Fibroblast of skin of right quadriceps (primary cell): ENCODE data around the gene NT5E.

ENCODE experiments used
- DNase-seq: peaks from one replicate; pipeline ENCODE4 v3.0.0-alpha.2; 2013

NT5E gene

GRCh38 chr6:85460921-85461797 is 11.3 kb downstream of the NT5E start:
- peak; percentile 58 for DNase-seq

- no peak for DNase-seq
Observed at GRCh38 chr6:85461798-85462170, 11.9 kb downstream of the NT5E start.

- DNase-seq: no peak
Observed at GRCh38 chr6:85462673-85463072, 12.8 kb downstream of the NT5E start.

- DNase-seq: no peak
Observed at GRCh38 chr6:85463621-85464259, 13.9 kb downstream of the NT5E start.

DNA sequence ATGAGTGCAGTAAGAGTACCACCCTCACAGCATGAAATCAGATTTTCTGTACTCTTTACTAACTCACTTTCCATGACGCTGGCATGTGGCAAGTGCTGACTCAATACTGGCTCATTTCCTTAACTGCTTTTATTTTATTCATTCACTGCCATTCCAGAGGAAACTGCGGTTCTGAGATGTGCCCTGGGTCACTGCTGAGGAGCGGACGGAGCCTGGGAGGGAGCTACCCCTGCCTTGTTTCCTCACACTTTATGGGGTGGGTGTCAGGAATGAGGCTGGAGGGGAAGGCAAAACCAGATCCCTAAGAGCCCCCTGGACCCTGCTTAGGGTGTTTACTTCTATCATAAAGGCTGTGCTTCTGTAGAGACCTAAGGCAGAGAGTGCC is 14.4 kb downstream of the NT5E start:
- peak; percentile 98 for DNase-seq

DNA sequence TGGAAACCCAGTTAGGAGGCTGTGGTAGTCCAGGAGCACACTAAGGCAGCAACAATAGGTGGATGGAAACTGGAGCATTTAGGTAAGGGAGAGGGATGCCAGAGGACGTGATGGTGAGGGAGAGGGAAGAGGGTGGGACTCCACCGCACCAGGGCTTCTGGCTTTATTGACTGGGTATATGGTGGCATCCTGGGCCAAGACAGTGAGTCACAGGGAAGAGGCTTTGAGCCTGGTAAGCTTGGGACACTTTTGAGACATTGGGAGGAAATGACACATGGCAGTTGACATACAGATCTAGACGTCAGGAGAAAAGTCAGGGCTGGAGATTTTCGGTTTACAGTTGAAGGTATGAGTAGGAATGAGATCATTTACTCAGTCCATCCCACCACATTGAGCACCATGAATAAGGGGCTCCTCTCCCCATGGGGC is 14.9 kb downstream of the NT5E start:
- DNase-seq: peak; percentile 94

DNA sequence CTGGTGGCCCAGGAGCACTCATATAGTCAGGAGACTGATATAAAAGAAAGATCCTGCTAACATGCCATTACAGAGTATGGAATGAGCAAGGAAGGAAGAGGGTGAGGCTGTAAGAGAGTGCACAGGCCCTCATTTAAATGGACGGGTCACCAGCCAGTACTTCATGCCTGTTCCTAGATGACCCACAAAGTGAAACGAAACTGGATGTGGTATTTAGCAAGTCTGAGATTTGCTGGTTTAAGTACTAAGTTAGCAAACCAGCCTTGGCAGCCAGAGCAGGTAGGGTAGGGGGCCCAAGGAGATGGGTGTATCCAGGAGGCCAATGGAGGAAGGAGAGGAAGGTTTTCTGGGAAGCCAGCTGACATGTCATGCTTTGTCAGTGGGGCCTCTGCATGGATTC is 15.9 kb downstream of the NT5E start:
- no peak for DNase-seq

DNA sequence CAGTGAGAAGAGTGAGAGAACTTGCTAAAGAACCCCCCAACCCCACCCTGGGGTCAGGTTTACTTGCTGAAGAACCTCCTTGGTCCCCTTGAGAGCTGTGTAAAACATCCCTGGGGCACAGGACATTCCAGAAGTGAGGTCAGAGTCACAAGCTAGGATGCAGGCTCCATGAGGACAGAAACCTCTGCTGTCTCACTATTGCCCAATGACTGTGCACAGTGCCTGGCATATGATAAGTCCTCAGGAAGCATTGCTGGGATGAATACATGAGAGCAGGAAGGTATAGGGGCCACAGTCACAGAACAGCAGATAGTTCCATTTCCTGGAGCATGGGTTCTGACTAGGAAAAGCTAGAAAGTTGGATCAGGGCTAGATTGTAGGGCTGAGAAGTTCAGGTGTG is 18.4 kb downstream of the NT5E start:
- DNase-seq: no peak

DNA sequence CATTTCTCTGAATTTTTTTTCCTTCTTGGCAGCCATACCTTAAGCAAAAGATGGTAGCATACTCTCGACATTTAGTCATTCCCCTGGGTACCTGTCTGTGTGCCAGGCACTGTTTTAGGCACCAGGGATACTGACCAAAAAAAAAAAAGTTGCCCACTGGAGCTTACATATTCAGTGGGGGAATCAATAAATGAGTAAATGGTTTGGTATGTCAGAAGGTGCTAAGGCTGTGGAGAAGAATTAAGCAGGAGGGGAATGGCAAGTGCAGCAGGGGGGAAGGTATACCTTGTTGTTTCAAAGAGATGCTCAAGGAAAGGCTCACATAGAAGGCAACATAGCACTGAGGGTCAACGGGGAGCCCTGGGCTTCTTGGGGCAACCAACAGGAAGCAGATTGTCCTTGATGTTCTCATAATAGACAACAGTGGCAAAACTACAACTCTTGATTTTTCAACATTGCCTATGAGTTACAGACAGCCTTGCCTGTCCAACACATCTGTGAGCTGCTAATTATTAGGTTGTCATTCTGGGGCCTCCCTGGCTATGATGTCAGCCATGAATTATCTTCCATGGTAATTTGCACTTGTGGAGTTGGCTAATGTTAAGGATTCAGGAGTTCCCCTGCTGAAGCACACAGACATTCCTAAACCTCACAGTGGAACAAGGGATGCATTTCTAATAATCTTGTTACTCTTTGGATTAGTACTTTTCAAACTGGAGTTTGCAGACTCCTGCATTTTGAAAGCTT is 19.6 kb downstream of the NT5E start:
- DNase-seq: peak; percentile 40

DNA sequence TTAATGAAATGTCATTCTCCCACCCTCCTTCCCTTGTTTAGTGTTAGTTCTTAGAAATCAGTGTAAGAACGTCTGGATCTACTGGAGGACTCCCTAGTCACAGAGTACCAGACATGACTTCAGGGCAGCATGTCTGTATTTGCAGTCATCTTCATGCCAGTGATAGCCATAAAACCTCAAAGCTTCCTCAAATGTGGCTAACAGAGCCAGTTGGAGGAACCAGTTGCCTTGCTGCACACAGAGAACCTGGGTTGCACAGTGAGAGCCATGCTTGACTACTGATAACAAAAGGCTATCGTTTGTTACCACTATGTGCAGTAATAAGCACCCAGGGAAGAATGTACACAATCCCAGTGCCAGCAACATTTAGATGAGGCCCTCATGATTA is 20.1 kb downstream of the NT5E start:
- no peak for DNase-seq

GRCh38 chr6:85472744-85473143 is 22.9 kb downstream of the NT5E start:
- DNase-seq: peak; percentile 70

- no peak for DNase-seq
Observed at GRCh38 chr6:85473748-85474147, 23.9 kb downstream of the NT5E start.

DNA sequence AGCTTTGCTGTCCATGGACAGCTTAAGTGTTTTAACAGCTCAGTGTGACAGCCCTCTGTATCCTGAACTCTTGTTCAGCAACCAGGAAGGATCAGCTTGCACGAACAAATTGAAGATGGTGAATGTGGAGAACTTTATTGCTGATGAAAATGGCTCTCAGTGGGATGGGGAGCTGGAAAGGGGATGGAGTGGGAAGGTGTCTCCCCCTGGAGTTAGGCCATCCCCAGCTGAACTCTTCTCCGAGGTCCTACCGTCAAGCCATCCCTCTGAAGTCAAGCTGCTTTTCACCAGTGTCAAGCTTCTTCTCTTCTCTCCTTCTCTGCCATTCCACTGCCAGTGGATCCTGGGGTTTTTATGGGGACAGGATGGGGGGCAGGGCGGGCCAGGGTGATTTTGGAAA is 26.6 kb downstream of the NT5E start:
- no peak for DNase-seq

DNA sequence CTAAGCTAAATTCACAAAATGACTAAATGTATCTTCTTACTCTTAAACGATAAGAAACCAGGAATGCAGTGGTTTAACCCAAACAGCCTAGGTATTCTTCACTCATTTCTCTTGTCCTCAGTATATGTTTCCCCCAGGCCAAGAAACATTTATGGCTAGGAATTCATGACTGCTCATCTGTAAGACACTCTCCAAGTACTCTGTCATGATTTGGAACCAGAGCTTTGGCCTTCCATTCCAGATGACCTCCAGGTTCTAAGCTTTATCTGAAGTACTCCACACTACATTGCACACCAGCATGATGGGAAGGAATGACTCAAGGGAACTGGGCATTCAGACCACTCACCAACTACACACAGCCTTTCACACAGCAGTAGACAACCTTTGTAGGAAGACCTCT is 29.3 kb downstream of the NT5E start:
- no peak for DNase-seq

- DNase-seq: peak; percentile 38
Observed at GRCh38 chr6:85482206-85482904, 32.5 kb downstream of the NT5E start.

DNA sequence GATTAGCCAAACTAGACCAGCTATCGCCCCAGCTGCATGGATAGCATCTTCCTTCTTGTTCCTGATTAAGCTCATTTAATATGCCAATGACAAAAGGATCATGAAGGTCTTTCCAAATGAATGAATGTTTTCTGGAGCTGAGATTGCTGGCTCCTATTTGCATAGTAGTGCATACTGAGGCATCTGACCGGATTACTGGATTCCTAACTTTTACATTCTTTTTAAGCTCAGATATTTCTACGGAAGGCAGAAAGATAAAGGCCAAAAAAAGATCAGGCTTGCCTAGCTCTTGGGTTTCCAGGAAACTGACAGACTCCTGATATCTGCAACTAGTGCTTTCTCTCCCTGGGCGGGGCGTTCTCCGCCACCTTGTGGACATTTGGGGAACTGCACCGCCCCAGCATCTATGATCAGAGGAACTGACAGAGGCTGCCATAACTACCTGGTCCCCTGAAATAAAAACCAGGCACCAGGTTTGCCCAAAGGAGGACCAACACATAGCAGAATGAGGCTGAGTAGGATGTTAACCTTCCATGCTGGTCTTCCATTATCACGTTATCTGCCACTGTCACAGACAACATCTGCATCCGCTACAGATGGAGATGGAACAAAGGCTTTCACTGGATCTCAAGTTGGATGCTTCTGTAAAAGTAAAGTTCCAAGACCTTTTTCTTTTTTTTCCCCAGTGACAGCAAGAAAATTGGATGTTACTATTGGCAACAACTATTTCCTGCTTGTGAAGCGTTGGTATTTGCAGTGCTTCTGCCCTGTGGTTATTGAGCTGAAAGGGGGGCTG is 33.2 kb downstream of the NT5E start:
- DNase-seq: peak; percentile 73

- no peak for DNase-seq
Observed at GRCh38 chr6:85483846-85484245, 34.0 kb downstream of the NT5E start.

DNA sequence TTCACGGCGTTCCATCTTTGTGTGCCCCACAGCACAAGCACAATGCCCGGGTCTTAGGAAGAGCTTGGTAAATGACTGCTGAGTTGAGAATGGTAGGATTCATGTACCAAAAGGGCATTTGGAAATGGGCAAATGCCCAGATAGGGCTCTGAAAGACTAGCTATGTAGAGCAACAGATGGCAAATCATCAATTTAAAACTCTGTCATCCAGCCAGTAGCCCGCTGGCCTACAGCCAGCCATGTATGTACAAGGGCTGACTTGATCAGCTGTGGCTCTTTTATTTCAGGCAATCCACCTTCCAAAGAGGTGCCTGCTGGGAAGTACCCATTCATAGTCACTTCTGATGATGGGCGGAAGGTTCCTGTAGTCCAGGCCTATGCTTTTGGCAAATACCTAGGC is 35.1 kb downstream of the NT5E start:
- DNase-seq: no peak

- no peak for DNase-seq
Observed at GRCh38 chr6:85490516-85491248, 40.8 kb downstream of the NT5E start.

DNA sequence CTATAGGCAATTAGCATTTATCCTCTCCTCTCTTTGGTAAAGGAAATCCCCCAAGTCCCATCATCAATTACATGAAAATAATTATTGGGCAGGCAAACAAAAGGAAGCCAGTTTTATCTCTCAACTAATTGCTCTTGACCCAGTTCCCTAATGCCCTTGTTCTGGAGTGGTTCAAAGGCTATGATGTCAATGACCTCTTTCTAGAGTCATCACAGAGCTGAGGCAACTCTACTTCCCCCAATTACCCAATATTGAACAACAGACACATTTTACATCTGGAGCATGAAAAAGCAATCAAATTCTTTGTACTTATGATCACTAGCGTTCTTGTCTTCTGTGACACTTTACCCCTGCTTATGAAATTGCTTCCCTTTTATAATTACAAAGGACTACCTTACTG is 43.5 kb downstream of the NT5E start:
- no peak for DNase-seq
